ENCODE data around the gene OSBPL3.

DNA sequence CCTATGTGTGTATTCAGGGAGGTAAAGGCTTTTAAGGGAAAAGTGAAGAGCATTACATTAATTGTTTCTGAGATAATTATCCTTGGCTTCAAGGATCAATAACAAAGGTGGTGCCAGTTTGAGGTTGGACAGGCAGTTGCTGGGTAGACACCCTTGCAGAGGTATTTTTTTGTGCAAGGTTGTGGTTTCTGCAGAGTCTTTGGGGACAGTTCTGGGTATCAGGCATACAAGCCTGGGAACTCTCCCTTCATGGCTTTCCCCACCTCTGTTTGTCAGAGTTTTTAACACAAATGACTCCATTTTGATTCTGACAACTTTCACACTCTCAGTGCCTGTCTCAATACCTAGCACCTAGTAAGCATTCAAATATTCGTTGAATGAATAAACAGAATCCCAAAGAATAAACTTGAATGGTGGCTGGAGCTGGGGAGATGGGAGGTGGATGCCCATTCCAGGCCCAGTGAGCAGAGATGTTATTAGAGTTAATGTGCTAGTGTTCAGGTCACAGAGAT is 7.4 kb upstream of the OSBPL3 start:
- TF ChIP-seq, protein P1, sequence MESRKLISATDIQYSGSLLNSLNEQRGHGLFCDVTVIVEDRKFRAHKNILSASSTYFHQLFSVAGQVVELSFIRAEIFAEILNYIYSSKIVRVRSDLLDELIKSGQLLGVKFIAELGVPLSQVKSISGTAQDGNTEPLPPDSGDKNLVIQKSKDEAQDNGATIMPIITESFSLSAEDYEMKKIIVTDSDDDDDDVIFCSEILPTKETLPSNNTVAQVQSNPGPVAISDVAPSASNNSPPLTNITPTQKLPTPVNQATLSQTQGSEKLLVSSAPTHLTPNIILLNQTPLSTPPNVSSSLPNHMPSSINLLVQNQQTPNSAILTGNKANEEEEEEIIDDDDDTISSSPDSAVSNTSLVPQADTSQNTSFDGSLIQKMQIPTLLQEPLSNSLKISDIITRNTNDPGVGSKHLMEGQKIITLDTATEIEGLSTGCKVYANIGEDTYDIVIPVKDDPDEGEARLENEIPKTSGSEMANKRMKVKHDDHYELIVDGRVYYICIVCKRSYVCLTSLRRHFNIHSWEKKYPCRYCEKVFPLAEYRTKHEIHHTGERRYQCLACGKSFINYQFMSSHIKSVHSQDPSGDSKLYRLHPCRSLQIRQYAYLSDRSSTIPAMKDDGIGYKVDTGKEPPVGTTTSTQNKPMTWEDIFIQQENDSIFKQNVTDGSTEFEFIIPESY (IDR thresholded peaks at IDR 0.05; ENCODE audit: extremely low read depth, insufficient replicate concordance, low read length) = no peak
- TF ChIP-seq EZH2phosphoT487 (IDR thresholded peaks at IDR 0.05; ENCODE audit: borderline replicate concordance) = no peak
- TF ChIP-seq CTCF (IDR thresholded peaks at IDR 0.05 in 2 of 3, conservative IDR thresholded peaks at IDR 0.05 in 1 of 3; ENCODE audit: borderline replicate concordance in 1 of 3, insufficient read depth in 1 of 3, low read depth in 2 of 3, low read length in 2 of 3) = no peak
- TF ChIP-seq REST (IDR thresholded peaks at IDR 0.05; ENCODE audit: low read depth) = no peak
- TF ChIP-seq SIN3A (IDR thresholded peaks at IDR 0.05; ENCODE audit: low read depth) = no peak
- TF ChIP-seq TCF7L2 (IDR thresholded peaks at IDR 0.05; ENCODE audit: borderline replicate concordance, extremely low read depth, insufficient read depth, insufficient read length) = no peak

All from HCT116 (cell line).